Measurements from ENCODE around the gene RDH5.

RDH5 gene

GRCh38 chr12:55720071-55720564, at the start of gene RDH5:
Gene RDH5, plus strand, starts transcription at chr12:55720393. Its CDS starts 792 bp downstream, at chr12:55721185.
- DNase-seq (ENCODE audit: low read depth in 1 of 2, low spot score in 1 of 2) = no peak

GRCh38 chr12:55671746-55672145, 48.4 kb upstream of the RDH5 start:
- DNase-seq (ENCODE audit: low read depth in 1 of 2, low spot score in 1 of 2) = no peak

GRCh38 chr12:55673638-55674037, 46.6 kb upstream of the RDH5 start:
- DNase-seq (ENCODE audit: low read depth in 1 of 2, low spot score in 1 of 2) = no peak

- no peak for DNase-seq (ENCODE audit: low read depth in 1 of 2, low spot score in 1 of 2)
Observed at GRCh38 chr12:55675666-55676065, 44.5 kb upstream of the RDH5 start.

GRCh38 chr12:55676707-55677106, 43.5 kb upstream of the RDH5 start:
- no peak for DNase-seq (ENCODE audit: low read depth in 1 of 2, low spot score in 1 of 2)

GRCh38 chr12:55679691-55680090, 40.5 kb upstream of the RDH5 start:
- no peak for DNase-seq (ENCODE audit: low read depth in 1 of 2, low spot score in 1 of 2)

- DNase-seq (ENCODE audit: low read depth in 1 of 2, low spot score in 1 of 2) = no peak
Observed at GRCh38 chr12:55681142-55682077, 38.8 kb upstream of the RDH5 start.

- no peak for DNase-seq (ENCODE audit: low read depth in 1 of 2, low spot score in 1 of 2)
Observed at GRCh38 chr12:55682087-55682796, 38.0 kb upstream of the RDH5 start.

GRCh38 chr12:55683676-55684075, 36.5 kb upstream of the RDH5 start:
- DNase-seq (ENCODE audit: low read depth in 1 of 2, low spot score in 1 of 2) = no peak

- DNase-seq (ENCODE audit: low read depth in 1 of 2, low spot score in 1 of 2) = no peak
Observed at GRCh38 chr12:55684761-55685370, 35.3 kb upstream of the RDH5 start.

- DNase-seq (ENCODE audit: low read depth in 1 of 2, low spot score in 1 of 2) = no peak
Observed at GRCh38 chr12:55685671-55686070, 34.5 kb upstream of the RDH5 start.

- DNase-seq (ENCODE audit: low read depth in 1 of 2, low spot score in 1 of 2) = no peak
Observed at GRCh38 chr12:55686366-55687010, 33.7 kb upstream of the RDH5 start.

- DNase-seq (ENCODE audit: low read depth in 1 of 2, low spot score in 1 of 2) = no peak
Observed at GRCh38 chr12:55687746-55688145, 32.4 kb upstream of the RDH5 start.

GRCh38 chr12:55688716-55689655, 31.2 kb upstream of the RDH5 start:
- DNase-seq (ENCODE audit: low read depth in 1 of 2, low spot score in 1 of 2) = no peak

- no peak for DNase-seq (ENCODE audit: low read depth in 1 of 2, low spot score in 1 of 2)
Observed at GRCh38 chr12:55692631-55693322, 27.4 kb upstream of the RDH5 start.

- DNase-seq (ENCODE audit: low read depth in 1 of 2, low spot score in 1 of 2) = no peak
Observed at GRCh38 chr12:55693323-55694187, 26.6 kb upstream of the RDH5 start.

- no peak for DNase-seq (ENCODE audit: low read depth in 1 of 2, low spot score in 1 of 2)
Observed at GRCh38 chr12:55694188-55694515, 26.0 kb upstream of the RDH5 start.

- DNase-seq (ENCODE audit: low read depth in 1 of 2, low spot score in 1 of 2) = no peak
Observed at GRCh38 chr12:55694651-55695050, 25.5 kb upstream of the RDH5 start.

- no peak for DNase-seq (ENCODE audit: low read depth in 1 of 2, low spot score in 1 of 2)
Observed at GRCh38 chr12:55695349-55695748, 24.8 kb upstream of the RDH5 start.
